ENCODE data around the gene USP21. TPM values are rescaled to one million over a fixed set of nuclear protein-coding genes. Genes with fewer than 3 reads are reported as not detected.
"Not testable (repeated sequence)": the region's sequence is repeated elsewhere in the genome, so short reads cannot be mapped to it uniquely, and the experiment has no call there.

The USP21 gene
- total and polyA plus RNA-seq, 2 donors (not counting 3 experiments of a cell fraction or from before 2014, with no cell fraction given) = 19.7 to 29.2 TPM

- H3K36me3 ChIP-seq (ENCODE audit: control insufficient read depth in 2 of 2, extremely low read depth in 1 of 2, insufficient read depth in 2 of 2, low read length in 2 of 2) = no peaks in the 10 kb centered on the region
- peak; percentile 79 for DNase-seq (ENCODE audit: low read depth, low spot score)
- dilution Hi-C loops (cut with MboI; ENCODE audit: extremely low pct_ligation_motif_present, low sequenced_read_pairs) = no loop called here
- H3K4me3 ChIP-seq (replicated peaks in 1 of 3; ENCODE audit: insufficient read depth in 1 of 3, low read depth in 1 of 3, low read length in 3 of 3) = no peak overlapping the region
- intact Hi-C loops (cut with micrococcal nuclease) = loop anchor here (5.0 kb wide), 1 partner anchor 197 kb away; the partner anchor contains the start of gene SDHC
- ChIA-PET POLR2A (no interaction called here), CTCF (interaction anchor here (1.1 kb wide), 1 partner anchor 11 kb away, joined by 3 read pairs; no protein-coding TSS in a partner anchor)
- H3K4me1 ChIP-seq (ENCODE audit: control insufficient read depth, extremely low read depth, insufficient read depth, low read length) = peaks cover 48% of the 10 kb centered on the region
- H3K9me1 ChIP-seq (replicated peaks; ENCODE audit: control insufficient read depth, extremely low read depth, insufficient read depth, low read length) = no peaks in the 10 kb centered on the region
- FAIRE-seq = peak; percentile 72
- no peak overlapping the region for H2AFZ ChIP-seq (ENCODE audit: low read depth, low read length)
- no TSS peak for BruUV-seq (replicated peaks)
- no peaks in the 10 kb centered on the region for H4K20me1 ChIP-seq (replicated peaks; ENCODE audit: control insufficient read depth, extremely low read depth, insufficient read depth, low read length)
- H3K9me3 ChIP-seq (replicated peaks; ENCODE audit: control insufficient read depth, insufficient read depth, low read length) = no peaks in the 10 kb centered on the region
- H3K79me2 ChIP-seq (ENCODE audit: control insufficient read depth, insufficient read depth, low read length) = peaks cover 79% of the 10 kb centered on the region
- peak overlapping the region; percentile 36 for H3K4me2 ChIP-seq (ENCODE audit: insufficient read depth, low read length)
- H3K27me3 ChIP-seq (ENCODE audit: control insufficient read depth in 2 of 2, insufficient read depth in 2 of 2, low read length in 2 of 2) = no peaks in the 10 kb centered on the region
- no peak overlapping the region for H3K9ac ChIP-seq (replicated peaks; ENCODE audit: extremely low read depth, insufficient read depth, low read length)
- peak overlapping the region; percentile 65 for H3K27ac ChIP-seq (ENCODE audit: insufficient read depth, low read depth, low read length)
- TF ChIP-seq MAX (IDR thresholded peaks at IDR 0.05; ENCODE audit: insufficient read depth, insufficient read length) (no peak), EZH2 (IDR thresholded peaks at IDR 0.05; ENCODE audit: borderline replicate concordance, low read depth, low read length, severe bottlenecking) (no peak), FOS (IDR thresholded peaks at IDR 0.05; ENCODE audit: borderline replicate concordance, insufficient read depth, low read length) (peak; percentile 47), POLR2A (IDR thresholded peaks at IDR 0.05; ENCODE audit: low read depth, low read length) (no peak), CTCF (IDR thresholded peaks at IDR 0.05; ENCODE audit: extremely low read depth in 1 of 2, insufficient read depth in 1 of 2, low read depth in 1 of 2, low read length in 2 of 2) (no peak), POLR2AphosphoS5 (IDR thresholded peaks at IDR 0.05; ENCODE audit: insufficient read depth, low read depth, low read length) (peak; percentile 41), JUN (IDR thresholded peaks at IDR 0.05; ENCODE audit: borderline replicate concordance, insufficient read depth, insufficient read length, low read depth) (peak; percentile 80), GATA2 (IDR thresholded peaks at IDR 0.05; ENCODE audit: insufficient read depth, insufficient read length, low read depth, low read length) (peak; percentile 44), MYC (IDR thresholded peaks at IDR 0.05; ENCODE audit: low read depth, low read length) (peak; percentile 31)
Measured at GRCh38 chr1:161115132-161115711, 44.1 kb upstream of the USP21 start.

- H4K20me1 ChIP-seq (replicated peaks; ENCODE audit: control insufficient read depth, extremely low read depth, insufficient read depth, low read length); H3K27me3 ChIP-seq (ENCODE audit: control insufficient read depth in 2 of 2, insufficient read depth in 2 of 2, low read length in 2 of 2); H3K9me1 ChIP-seq (replicated peaks; ENCODE audit: control insufficient read depth, extremely low read depth, insufficient read depth, low read length); H3K4me2 ChIP-seq (ENCODE audit: insufficient read depth, low read length); BruUV-seq (replicated peaks); H3K36me3 ChIP-seq (ENCODE audit: control insufficient read depth in 2 of 2, extremely low read depth in 1 of 2, insufficient read depth in 2 of 2, low read length in 2 of 2); H3K9me3 ChIP-seq (replicated peaks; ENCODE audit: control insufficient read depth, insufficient read depth, low read length); H2AFZ ChIP-seq (ENCODE audit: low read depth, low read length); POLR2A ChIA-PET; FAIRE-seq; H3K9ac ChIP-seq (replicated peaks; ENCODE audit: extremely low read depth, insufficient read depth, low read length); H3K4me3 ChIP-seq (replicated peaks in 1 of 3; ENCODE audit: insufficient read depth in 1 of 3, low read depth in 1 of 3, low read length in 3 of 3); dilution Hi-C loops (cut with MboI; ENCODE audit: extremely low pct_ligation_motif_present, low sequenced_read_pairs); DNase-seq (ENCODE audit: low read depth, low spot score): not testable (repeated sequence)
- intact Hi-C loops (cut with micrococcal nuclease) = loop anchor here (5.0 kb wide), 1 partner anchor 196 kb away; the partner anchor contains the start of gene SDHC
- H3K79me2 ChIP-seq (ENCODE audit: control insufficient read depth, insufficient read depth, low read length) = peaks cover 73% of the 10 kb centered on the region
- peak overlapping the region; percentile 65 for H3K27ac ChIP-seq (ENCODE audit: insufficient read depth, low read depth, low read length)
- CTCF ChIA-PET = interaction anchor here (1.1 to 1.5 kb wide), 2 partner anchors 11 to 23 kb away, joined by 3 read pairs; no protein-coding TSS in a partner anchor
- H3K4me1 ChIP-seq (ENCODE audit: control insufficient read depth, extremely low read depth, insufficient read depth, low read length) = peaks cover 48% of the 10 kb centered on the region
Measured at GRCh38 chr1:161115961-161116360, 43.3 kb upstream of the USP21 start.

Measured in endothelial cell of umbilical vein (primary cell).